HepG2 (cell line): ENCODE data around the gene SMG7. TPM values are rescaled to one million over a fixed set of nuclear protein-coding genes. Genes with fewer than 3 reads are reported as not detected.

Experiments
- ARNT ChIP-seq: fragments of 450-650 bp; IDR thresholded peaks from 2 replicates; pipeline ENCODE4 v1.6.1; 2017
- FOXA1 ChIP-seq, 2 experiments: fragments of 450-650 bp in 1 of 2; sonication (generic) in 1 of 2; formaldehyde crosslinking in 1 of 2; IDR thresholded peaks; 2 replicates each; pipeline versions ENCODE4 v1.4.0 to v1.6.1; 2016 to 2020; ENCODE audit warnings: missing genetic modification reagents in 1 of 2
- HMGA1 ChIP-seq: sonication (generic); formaldehyde crosslinking; conservative IDR thresholded peaks from 2 replicates; pipeline ENCODE4 v1.4.0; 2020; ENCODE audit warnings: missing genetic modification reagents
- HNRNPK ChIP-seq: fragments of 200-400 bp; formaldehyde crosslinking; IDR thresholded peaks from 2 replicates; pipeline ENCODE4 v1.6.1; 2018; ENCODE audit warnings: low read length, low read depth, moderate library complexity, mild to moderate bottlenecking; ENCODE audit not compliant: poor library complexity, severe bottlenecking
- MZF1 ChIP-seq: sonication (generic); formaldehyde crosslinking; IDR thresholded peaks from 2 replicates; pipeline ENCODE4 v1.8.1; 2023; ENCODE audit warnings: mild to moderate bottlenecking, missing genetic modification reagents, borderline replicate concordance
- NRL ChIP-seq: sonication (generic); formaldehyde crosslinking; IDR thresholded peaks from 2 replicates; pipeline ENCODE4 v1.5.0; 2020; ENCODE audit warnings: missing genetic modification reagents, mild to moderate bottlenecking, moderate library complexity, borderline replicate concordance
- PLRG1 ChIP-seq: fragments of 450-650 bp; conservative IDR thresholded peaks from 2 replicates; pipeline ENCODE4 v1.6.1; 2016
- RAD21 ChIP-seq: fragments of 450-650 bp; formaldehyde crosslinking; IDR thresholded peaks from 2 replicates; pipeline ENCODE4 v1.5.0; 2020; ENCODE audit warnings: mild to moderate bottlenecking
- ZNF839 ChIP-seq: sonication (generic); formaldehyde crosslinking; IDR thresholded peaks from 2 replicates; pipeline ENCODE4 v1.4.0; 2020; ENCODE audit warnings: missing genetic modification reagents, mild to moderate bottlenecking, borderline replicate concordance
- polyA plus RNA-seq, 8 experiments: library from polyadenylated mRNA; depleted of rRNA in 3 of 8; stranded (reverse) in 7 of 8; unstranded in 1 of 8; fragments of >200 nt; fragmentation: Illumina TruSeq in 4 of 8; extraction: Trizol in 4 of 8; gene quantifications; 2 replicates each; pipeline versions ENCODE4 v1.2.1 to v1.2.3, GENCODE V29; 2011 to 2016; ENCODE audit warnings: low read depth in 4 of 8, missing spikeins in 1 of 8, mixed read lengths in 1 of 8; ENCODE audit not compliant: insufficient read depth in 1 of 8
- total RNA-seq, 5 experiments: library from RNA; depleted of rRNA; stranded (reverse); fragments of >200 nt; fragmentation: Illumina TruSeq; extraction: Trizol; gene quantifications; 2 replicates each; pipeline ENCODE4 v1.2.3, GENCODE V29; 2016; ENCODE audit warnings: low read depth in 1 of 5
- TF ChIP-seq, protein P1 (sequence below): sonication (generic); formaldehyde crosslinking; IDR thresholded peaks from 2 replicates; pipeline ENCODE4 v1.5.0; 2020; ENCODE audit warnings: missing genetic modification reagents, mild to moderate bottlenecking, borderline replicate concordance
- TF ChIP-seq, protein P2 (sequence below): sonication (generic); formaldehyde crosslinking; IDR thresholded peaks from 2 replicates; pipeline ENCODE4 v1.8.0; 2022; ENCODE audit warnings: low read depth, missing genetic modification reagents

SMG7 gene
- total and polyA plus RNA-seq, 2 of the 13 experiments (the other 11 are each of a cell fraction or from before 2014, with no cell fraction given), result 14.9 to 27.9 TPM

DNA sequence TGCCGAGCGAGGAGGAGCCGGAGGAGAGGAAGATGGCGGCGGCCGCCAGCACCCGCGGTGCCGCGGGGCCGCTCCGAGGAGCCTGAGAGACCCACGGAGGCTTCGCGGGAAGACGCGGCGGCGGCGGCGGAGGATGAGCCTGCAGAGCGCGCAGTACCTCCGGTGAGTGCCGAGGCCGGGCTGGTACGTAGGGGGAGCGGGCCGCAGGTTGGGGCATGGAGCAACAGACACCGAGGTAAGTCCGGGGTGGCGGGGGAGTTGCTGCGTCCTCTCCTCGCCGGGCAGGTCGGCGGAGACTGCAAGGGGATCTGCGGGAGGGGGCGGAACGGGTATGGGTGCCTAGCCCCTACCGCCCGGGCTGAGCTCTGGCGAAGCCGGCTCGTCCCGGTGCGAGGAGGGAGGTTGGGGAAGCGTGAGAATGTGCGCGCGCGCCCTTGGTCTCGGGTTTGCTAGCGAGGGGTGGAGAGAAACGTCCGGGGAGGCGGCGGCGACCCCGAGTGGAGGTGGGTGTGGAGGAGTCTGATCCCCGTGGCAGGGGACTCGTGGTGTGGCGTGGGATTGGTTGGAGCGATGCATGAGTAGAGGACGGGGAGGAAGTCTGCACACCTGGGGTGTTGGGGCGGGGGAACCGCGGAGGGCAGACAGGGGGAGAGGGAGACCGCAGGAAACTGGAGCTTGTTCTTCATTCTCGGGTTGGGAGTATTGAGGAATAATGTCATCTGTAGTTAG lies at the start of gene SMG7 (continued):
- TF ChIP-seq FOXA1 (IDR thresholded peaks at IDR 0.05) (no peak), FOXA1 (CRISPR knock-in tag; IDR thresholded peaks at IDR 0.05) (no peak), MZF1 (CRISPR knock-in tag) (no peak), RAD21 (CRISPR knock-in tag) (no peak), HMGA1 (CRISPR knock-in tag) (no peak), ARNT (no peak), HNRNPK (peak; percentile 60), PLRG1 (no peak), ZNF839 (CRISPR knock-in tag) (no peak), NRL (CRISPR knock-in tag) (no peak; the same call in none of the 2 replicates)
- TF ChIP-seq, protein P1, sequence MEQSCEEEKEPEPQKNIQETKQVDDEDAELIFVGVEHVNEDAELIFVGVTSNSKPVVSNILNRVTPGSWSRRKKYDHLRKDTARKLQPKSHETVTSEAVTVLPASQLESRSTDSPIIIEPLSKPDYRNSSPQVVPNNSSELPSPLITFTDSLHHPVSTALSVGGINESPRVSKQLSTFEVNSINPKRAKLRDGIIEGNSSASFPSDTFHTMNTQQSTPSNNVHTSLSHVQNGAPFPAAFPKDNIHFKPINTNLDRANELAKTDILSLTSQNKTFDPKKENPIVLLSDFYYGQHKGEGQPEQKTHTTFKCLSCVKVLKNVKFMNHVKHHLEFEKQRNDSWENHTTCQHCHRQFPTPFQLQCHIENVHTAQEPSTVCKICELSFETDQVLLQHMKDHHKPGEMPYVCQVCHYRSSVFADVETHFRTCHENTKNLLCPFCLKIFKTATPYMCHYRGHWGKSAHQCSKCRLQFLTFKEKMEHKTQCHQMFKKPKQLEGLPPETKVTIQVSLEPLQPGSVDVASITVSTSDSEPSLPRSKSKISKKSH (CRISPR knock-in tag), result peak; percentile 91; the same call in 1 of the 2 replicates
- TF ChIP-seq, protein P2, sequence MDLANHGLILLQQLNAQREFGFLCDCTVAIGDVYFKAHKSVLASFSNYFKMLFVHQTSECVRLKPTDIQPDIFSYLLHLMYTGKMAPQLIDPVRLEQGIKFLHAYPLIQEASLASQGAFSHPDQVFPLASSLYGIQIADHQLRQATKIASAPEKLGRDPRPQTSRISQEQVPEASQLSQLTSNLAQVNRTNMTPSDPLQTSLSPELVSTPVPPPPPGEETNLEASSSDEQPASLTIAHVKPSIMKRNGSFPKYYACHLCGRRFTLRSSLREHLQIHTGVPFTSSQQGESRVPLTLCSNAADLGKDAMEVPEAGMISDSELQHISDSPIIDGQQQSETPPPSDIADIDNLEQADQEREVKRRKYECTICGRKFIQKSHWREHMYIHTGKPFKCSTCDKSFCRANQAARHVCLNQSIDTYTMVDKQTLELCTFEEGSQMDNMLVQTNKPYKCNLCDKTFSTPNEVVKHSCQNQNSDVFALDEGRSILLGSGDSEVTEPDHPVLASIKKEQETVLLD (CRISPR knock-in tag), result 0 out of 2 replicates have a peak, but pooled peaks have one; percentile 32
